Measurements from ENCODE around the gene ADGRL3. TPM values are rescaled to one million over a fixed set of nuclear protein-coding genes. Genes with fewer than 3 reads are reported as not detected.

Gene ADGRL3
- total RNA-seq, 4 donors from 2014 or later, result 0.67 to 4.6 (median 1.6) TPM

DNA sequence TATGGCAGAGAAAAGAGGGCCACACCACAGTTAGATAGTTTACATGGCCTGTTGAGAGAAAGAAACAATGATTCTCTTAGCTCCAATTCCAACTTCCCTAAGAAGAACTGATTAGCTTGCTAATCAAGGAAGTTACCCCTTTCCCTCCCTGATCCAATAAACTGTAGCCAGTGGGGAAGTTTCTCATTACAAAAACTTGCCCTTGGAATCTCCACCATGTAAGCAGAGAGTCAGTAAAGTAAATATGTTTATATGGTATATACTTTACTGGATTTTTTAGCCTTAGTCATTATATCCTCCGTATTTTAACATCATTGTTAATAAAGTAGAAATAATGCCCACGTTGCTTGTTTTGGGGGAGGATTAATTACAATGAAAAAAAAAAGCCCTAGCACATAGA is 7.7 kb upstream of the ADGRL3 start:
- WGBS, 2 donors, result 81 to 84% methylated on average over 2 of the region's 2 CpGs
- TF ChIP-seq, protein P1, sequence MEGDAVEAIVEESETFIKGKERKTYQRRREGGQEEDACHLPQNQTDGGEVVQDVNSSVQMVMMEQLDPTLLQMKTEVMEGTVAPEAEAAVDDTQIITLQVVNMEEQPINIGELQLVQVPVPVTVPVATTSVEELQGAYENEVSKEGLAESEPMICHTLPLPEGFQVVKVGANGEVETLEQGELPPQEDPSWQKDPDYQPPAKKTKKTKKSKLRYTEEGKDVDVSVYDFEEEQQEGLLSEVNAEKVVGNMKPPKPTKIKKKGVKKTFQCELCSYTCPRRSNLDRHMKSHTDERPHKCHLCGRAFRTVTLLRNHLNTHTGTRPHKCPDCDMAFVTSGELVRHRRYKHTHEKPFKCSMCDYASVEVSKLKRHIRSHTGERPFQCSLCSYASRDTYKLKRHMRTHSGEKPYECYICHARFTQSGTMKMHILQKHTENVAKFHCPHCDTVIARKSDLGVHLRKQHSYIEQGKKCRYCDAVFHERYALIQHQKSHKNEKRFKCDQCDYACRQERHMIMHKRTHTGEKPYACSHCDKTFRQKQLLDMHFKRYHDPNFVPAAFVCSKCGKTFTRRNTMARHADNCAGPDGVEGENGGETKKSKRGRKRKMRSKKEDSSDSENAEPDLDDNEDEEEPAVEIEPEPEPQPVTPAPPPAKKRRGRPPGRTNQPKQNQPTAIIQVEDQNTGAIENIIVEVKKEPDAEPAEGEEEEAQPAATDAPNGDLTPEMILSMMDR (IDR thresholded peaks at IDR 0.05), result no peak
- TF ChIP-seq POLR2A (IDR thresholded peaks at IDR 0.05), result no peak
- intact Hi-C loops (cut with DNase I), result no loop called here

DNA sequence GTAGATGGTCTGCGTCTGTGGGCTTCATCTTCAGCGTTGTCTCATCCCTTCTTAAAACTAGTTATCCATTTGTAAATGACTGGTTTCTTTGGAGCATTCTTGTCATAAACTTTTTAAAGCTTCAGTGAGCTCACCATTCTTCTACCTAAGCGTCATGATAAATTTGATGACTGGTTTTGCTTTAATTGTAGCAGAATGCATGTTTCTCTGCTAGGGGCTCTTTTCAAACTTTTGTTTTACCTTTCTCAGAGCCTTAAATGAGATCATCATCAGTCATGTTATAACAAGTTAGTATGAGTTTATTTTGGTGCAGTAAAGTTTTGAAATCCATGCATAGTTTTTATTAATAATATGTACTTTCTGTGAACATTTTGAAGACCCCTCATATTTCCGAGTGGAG is 6.3 kb upstream of the ADGRL3 start:
- WGBS, 2 donors, result 96 to 97% methylated on average over 4 of the region's 4 CpGs

More for the DNA sequence above, 7.7 kb upstream of the ADGRL3 start:
- no peaks in the 10 kb centered on the region for H3K4me1 ChIP-seq
- no peaks in the 10 kb centered on the region for H3K27me3 ChIP-seq
- H3K9me3 ChIP-seq, result no peaks in the 10 kb centered on the region
- DNase-seq, result no peak
- no peaks in the 10 kb centered on the region for H3K36me3 ChIP-seq
- H3K27ac ChIP-seq, result no peak overlapping the region
- no peak overlapping the region for H3K4me3 ChIP-seq (replicated peaks in 1 of 3)

DNA sequence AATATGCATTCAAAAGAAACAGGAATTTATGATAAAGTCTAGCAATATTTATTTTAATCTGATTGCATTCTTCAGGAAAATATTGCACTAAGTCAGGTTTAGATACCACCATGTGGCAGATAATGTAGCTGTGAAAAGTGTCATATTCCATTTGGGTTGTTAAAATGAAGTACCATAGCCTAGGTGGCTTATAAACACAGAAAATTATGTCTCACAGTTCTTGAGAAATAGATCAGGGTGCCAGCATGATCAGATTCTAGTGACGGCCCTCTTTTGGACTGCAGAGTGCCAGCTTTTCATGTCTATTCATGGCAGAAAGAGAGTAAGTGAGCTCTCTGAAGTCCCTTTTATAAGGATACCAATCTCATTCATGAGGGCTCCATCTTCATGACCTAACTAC is 5.6 kb upstream of the ADGRL3 start:
- no peak for DNase-seq
- no peaks in the 10 kb centered on the region for H3K9me3 ChIP-seq

More for the DNA sequence above, 6.3 kb upstream of the ADGRL3 start:
- H3K4me3 ChIP-seq (replicated peaks in 1 of 3), result no peak overlapping the region
- no peak overlapping the region for H3K27ac ChIP-seq
- TF ChIP-seq, protein P1 (IDR thresholded peaks at IDR 0.05), result no peak
- TF ChIP-seq POLR2A (IDR thresholded peaks at IDR 0.05), result no peak
- intact Hi-C loops (cut with DNase I), result no loop called here
- no peaks in the 10 kb centered on the region for H3K27me3 ChIP-seq
- H3K4me1 ChIP-seq, result no peaks in the 10 kb centered on the region
- H3K36me3 ChIP-seq, result no peaks in the 10 kb centered on the region
- no peaks in the 10 kb centered on the region for H3K9me3 ChIP-seq
- DNase-seq, result no peak

DNA sequence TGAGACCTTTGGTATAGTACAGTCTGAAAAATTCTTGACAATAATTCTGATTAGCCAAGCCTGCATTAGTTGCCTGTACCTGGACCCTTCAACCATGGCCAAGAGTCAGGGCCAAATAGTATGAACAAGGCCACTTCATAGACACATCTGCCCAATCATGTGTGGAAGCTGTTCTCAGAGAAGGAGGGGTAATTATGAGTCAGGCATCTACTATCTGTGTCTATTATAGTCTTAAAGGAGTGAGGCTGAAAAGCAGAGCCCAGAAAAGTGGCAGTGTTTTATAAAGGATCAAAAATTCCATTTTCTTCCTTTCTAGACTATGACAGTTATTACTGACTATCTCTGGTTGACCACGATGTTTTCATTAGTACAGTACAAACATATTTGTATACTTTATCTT is 5.0 kb upstream of the ADGRL3 start:
- TF ChIP-seq, protein P1 (IDR thresholded peaks at IDR 0.05), result no peak
- no peak for TF ChIP-seq POLR2A (IDR thresholded peaks at IDR 0.05)
- no peak for DNase-seq
- no peaks in the 10 kb centered on the region for H3K9me3 ChIP-seq
- no peaks in the 10 kb centered on the region for H3K4me1 ChIP-seq
- no peaks in the 10 kb centered on the region for H3K36me3 ChIP-seq
- H3K4me3 ChIP-seq (replicated peaks in 1 of 3), result no peak overlapping the region
- intact Hi-C loops (cut with DNase I), result no loop called here
- H3K27ac ChIP-seq, result no peak overlapping the region
- 76 to 78% methylated on average over 1 of the region's 1 CpG for WGBS, 2 donors
- no peaks in the 10 kb centered on the region for H3K27me3 ChIP-seq

More for the DNA sequence above, 5.6 kb upstream of the ADGRL3 start:
- Histone ChIP-seq H3K4me1 (no peaks in the 10 kb centered on the region), H3K36me3 (no peaks in the 10 kb centered on the region), H3K27me3 (no peaks in the 10 kb centered on the region), H3K27ac (no peak overlapping the region), H3K4me3 (replicated peaks in 1 of 3) (no peak overlapping the region)
- TF ChIP-seq, protein P1 (IDR thresholded peaks at IDR 0.05), result no peak
- no peak for TF ChIP-seq POLR2A (IDR thresholded peaks at IDR 0.05)
- WGBS, 2 donors, result 90 to 100% methylated on average over 1 of the region's 1 CpG
- intact Hi-C loops (cut with DNase I), result no loop called here

DNA sequence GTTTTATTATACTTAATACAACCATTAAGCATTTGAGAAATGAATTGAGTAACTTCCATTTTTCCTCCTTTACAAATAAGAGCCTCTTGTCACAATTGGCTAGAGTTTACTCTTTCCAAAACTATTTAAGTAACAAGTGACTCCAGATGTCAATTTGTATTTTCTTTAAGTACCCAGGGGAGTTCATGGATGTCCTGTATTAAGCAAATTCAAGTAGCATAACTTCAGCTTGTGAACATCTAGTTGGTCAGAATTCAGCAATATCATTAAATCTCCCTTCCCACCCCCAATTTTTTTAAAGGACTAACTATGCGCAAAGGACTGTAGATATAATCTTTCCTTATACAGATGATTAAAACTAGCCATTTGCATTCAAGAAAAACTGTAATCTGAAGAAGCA is 1.4 kb upstream of the ADGRL3 start:
- no peak overlapping the region for H3K4me3 ChIP-seq (replicated peaks in 1 of 3)
- peaks cover 0 to 3% of the 10 kb centered on the region in 2 donors for H3K4me1 ChIP-seq
- intact Hi-C loops (cut with DNase I), result no loop called here
- H3K9me3 ChIP-seq, result no peaks in the 10 kb centered on the region
- WGBS, 2 donors, result 90 to 98% methylated on average over 1 of the region's 1 CpG
- H3K27me3 ChIP-seq, result no peaks in the 10 kb centered on the region
- no peaks in the 10 kb centered on the region for H3K36me3 ChIP-seq
- TF ChIP-seq POLR2A (IDR thresholded peaks at IDR 0.05), result no peak
- TF ChIP-seq, protein P1 (IDR thresholded peaks at IDR 0.05), result no peak
- no peak overlapping the region for H3K27ac ChIP-seq
- DNase-seq, result no peak

All from thyroid gland (tissue), 4 donors.